UCSD-AML1 (cell line): ENCODE results near the gene EIF4E.
"Not testable (repeated sequence)": the region's sequence is repeated elsewhere in the genome, so short reads cannot be mapped to it uniquely, and the experiment has no call there.

Experiments used
- DNase-seq: peaks from one replicate; lab custom pipeline; 2025; ENCODE audit not compliant: unreplicated experiment; lab: John Stamatoyannopoulos, UW

The EIF4E gene

DNA sequence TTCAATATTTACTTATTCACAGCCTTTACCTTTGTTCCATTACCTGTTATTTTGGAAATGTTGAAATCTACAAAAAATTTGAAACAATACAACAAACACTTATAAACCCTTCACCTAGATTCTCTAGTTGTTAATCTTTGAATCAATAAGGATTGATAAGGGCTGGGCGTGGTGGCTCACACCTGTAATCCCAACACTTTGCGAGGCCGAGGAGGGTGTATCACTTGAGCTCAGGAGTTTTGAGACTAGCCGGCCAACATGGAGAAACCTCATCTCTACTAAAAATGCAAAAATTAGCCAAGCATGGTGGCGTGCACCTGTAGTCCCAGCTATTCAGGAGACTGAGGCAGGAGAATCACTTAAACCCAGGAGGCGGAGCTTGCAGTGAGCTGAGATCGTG lies 5.9 kb upstream of the EIF4E start:
- DNase-seq = not testable (repeated sequence)

DNA sequence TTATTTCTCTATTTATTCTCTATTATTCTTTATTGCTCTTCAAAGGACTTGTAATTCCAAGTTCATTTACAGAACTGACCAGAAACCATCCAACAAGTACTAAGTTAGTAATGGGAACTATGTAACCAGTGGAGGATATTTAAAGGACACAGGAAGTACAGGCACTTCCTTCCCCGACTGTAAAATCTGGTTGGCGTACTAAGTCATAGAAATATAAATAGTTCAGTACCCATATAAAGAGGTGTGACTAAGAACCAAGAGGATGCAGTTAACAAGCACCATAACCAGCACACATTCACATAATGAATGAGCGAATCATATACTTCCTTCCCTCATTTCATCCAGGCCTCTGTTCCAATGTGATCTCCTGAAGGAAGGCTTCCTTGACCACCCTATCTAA lies 3.6 kb upstream of the EIF4E start:
- no peak for DNase-seq

DNA sequence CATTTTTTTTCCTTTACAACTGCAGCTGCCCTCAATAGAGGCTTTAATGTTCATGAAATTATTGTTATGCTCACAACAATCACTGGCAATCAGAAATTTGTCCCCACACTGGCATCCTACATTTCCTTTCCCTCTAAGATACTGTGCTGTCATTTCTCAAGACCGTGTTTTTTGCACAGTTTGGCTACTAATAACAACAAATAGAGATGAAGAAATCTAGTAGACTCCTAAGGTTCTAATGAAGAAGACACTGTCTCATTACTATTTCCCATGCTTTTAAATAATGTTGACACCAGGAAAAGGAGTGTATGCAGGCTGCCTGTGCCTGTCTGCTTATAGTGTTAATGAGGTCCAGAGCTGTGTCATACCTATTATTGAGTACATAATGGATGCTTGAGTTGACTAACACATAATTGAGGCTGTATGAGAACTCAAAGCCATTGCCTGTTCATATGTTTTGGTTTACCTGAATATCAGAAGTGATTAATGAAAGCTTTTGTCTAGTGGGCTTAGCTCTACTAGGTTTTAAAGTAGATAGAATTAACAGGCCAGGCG lies 1.5 kb upstream of the EIF4E start:
- no peak for DNase-seq

DNA sequence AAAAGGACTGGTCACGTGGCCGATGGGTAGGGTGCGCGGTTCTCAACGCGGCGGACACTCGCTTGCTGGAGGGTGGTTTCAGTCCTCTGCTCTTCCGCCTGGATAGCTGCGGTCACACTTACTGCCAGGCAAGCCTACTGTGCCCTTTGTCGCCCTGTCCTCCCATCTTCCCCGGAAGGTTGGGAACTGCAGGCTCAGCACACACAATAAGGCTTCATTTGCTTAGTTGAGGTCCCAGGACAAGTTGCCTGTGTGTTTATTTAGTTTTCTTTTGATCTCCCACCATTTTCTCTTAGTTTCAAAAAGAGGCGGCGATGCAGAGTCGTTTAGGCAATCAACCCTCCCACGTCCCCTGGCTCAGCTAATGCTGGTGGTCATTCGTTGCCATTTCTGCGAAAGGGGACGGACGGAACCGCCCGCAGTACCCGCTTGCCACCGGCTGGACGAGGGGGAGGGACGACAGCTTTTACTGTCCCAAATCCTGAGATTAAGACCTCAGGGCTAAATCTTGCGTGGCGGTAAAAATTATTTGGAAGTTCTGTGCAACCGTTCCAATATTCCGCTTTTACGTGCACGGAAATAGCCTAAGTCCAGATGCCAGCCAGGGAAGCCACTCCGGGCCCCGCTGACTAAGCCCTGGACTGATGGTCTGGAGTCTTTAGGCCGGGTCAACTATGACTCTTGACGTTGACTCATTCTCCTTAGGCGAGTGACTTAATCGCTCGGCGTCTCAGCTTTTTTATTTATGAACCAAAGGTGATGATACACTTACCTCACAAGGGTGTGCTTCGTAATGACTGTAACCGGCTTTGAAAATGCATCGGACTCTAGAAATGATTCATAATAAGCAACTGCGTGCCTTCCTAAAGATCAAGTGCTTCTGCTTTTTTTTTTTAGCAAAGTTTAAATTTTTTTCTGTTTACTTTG lies 671 bp upstream of the EIF4E start:
- peak; percentile 78 for DNase-seq

DNA sequence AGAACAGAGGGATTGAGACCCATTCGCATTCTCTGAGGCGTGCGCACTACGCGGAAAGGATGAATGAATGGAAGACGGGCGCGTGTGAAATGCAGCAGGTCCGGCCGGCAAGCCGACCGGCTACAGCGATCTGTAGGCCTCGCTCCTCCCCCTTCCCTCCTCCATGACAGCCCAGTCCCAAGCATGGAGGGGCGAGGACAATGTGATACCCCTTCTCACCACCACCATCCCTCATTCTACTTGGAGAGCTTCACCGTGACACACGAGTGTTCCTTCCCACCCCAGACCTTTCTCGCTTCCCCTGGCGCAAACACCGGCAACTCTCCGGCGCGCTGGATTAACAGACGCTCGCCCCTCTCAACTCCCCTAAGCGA lies 815 bp downstream of the EIF4E start:
- peak; percentile 77 for DNase-seq

DNA sequence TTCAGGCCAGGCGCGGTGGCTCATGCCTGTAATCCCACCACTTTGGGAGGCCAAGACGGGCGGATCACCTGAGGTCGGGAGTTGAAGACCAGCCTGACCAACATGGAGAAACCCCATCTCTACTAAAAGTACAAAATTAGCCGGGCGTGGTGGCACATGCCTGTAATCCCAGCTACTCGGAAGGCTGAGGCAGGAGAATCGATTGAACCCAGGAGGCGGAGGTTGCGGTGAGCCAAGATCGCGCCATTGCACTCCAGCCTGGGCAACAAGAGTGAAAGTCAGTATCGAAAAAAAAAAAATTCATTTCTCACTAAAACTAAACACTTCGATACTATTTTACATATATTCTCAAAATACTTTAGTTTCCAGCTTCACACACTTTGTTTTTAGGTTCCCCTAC lies 2.7 kb downstream of the EIF4E start:
- DNase-seq = not testable (repeated sequence)

DNA sequence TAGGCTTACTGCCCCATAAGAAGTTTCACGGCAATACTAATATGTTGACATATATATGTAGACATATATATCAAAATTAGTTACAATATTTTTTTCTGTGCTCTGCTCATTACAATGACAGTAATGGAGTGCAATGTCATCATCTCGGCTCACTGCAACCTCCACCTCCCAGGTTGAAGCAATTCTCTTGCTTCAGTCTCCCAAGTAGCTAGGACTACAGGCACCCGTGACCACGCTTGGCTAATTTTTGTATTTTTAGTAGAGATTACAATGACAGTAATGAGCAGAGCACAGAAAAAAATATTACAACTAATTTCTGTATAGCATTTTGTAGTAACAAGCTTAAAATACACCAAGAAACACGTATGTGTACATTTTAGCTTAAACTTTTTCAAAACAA lies 7.6 kb downstream of the EIF4E start:
- DNase-seq = no peak

DNA sequence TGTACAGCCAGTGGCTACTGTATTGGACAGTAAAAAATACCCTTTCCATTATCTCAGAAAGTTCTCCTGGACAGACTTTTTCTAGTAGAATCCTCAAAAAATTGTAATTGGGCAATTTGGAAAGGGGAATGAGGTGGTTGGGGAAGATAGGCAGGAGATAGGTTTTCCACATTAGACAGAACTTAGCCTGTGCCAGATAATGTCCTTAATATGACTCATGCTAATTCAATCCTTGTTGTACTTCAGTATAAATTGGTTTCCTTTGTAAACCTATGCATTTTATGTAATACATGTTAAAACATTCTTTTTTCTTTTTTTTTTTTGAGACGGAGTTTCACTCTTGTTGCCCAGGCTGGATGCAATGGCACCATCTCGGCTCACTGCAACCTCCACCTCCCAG lies 8.9 kb downstream of the EIF4E start:
- no peak for DNase-seq

DNA sequence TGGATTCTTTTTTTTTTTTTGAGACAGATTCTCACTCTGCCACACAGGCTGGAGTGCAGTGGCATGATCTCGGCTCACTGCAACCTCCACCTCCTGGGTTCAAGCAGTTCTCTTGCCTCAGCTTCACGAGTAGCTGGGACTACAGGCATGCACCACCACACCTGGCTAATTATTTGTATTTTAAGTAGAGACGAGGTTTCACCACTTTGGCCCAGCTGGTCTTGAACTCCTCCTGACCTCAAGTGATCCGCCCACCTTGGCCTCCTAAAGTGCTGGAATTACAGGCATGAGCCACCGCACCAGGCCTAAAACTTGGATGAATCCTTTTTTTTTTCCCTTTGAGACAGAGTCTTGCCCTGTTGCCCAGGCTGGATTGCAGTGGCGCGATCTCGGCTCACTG lies 18.2 kb downstream of the EIF4E start:
- DNase-seq = not testable (repeated sequence)

DNA sequence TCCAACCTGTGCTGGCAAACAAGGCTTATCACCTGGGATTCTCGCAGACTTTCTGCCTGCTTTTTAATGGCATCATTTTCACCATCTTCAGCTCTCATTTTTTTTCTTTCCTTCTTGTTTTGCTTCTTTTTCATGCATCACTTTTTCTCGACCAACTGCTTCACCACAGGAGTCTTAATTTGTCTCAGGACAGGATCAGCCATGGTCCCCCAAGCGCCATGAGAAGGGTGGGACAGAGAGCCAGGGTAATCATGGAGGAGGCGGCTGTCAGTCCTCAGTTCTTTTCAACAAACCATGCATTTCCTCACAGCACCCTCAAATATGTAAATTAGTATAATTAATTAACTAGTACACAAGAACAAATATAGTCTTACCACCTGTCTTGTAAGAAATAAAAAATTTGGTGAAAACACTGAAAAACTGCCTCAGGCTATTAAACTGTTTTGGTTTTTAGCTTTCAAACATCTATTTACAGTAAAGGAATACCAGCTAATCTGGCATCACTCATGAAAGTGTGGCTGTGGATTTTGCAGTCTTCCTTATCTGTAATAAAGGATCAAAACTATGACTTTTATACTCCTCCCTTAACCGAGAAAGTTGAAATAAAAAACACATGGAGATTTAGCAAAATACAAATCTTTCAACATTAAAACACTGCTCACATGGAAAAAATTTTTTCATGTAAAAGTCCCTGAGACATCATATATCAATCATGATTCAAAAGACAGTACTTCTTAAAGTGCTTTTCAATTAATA lies 19.1 kb downstream of the EIF4E start:
- DNase-seq = no peak

DNA sequence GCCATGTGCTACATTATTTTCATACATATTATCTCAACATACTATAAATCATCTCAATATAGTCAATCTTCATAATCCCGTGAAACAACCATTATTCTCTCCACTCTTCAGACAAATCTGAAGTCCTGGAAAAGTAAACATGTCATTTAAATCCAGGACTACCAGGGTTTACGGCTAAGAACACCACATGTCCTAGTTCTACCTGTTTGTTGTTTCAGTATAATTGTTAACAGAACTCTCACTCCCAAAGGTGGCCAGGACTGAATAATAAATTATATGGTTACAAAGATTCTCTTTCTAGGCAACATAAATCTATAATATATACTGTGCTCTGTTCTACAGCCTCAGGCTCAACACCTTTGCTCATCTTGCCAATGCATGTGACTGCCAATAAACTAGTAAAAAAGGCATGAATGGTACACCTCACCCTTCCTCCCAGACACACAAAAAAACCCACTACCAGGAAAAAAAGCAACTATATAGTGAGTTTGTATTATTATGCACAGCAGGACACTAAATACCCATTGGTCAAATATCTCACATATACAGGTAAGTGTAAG lies 20.1 kb downstream of the EIF4E start:
- DNase-seq = no peak

DNA sequence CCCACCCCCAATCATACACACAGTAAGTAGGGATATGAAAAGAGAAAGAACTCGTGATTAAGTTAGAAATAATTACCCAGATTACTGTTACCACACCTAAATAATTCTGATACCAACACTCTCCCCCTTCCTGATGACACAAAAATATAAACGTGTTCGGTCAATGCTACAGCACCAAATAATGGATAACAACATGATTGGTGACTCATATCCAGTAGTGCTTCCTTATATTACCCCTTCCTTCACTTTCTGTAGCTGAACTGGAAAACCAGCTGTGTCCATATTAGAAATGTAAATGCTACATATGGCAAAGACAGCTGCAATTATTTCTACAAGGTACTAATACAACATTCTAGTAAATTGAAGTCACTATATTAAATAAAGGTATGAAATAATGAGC lies 20.8 kb downstream of the EIF4E start:
- DNase-seq = no peak

DNA sequence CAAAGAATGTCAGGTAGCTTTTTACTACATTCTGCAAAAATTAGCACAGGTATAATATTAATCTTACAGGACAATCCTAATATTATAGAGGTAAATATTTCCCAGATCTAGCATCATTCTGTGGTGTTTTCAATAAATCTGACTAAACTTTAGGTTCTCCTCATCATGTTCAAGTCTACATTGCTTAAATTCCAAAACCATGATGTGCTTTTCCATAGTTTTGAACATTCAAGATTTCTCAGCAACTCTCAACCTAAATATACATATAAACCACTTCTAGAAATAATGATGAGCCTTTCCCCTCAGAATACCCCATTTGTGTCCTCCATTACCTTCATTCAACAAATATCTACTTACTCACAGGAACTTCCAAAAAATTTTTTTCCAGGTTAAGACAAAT lies 23.1 kb downstream of the EIF4E start:
- no peak for DNase-seq

DNA sequence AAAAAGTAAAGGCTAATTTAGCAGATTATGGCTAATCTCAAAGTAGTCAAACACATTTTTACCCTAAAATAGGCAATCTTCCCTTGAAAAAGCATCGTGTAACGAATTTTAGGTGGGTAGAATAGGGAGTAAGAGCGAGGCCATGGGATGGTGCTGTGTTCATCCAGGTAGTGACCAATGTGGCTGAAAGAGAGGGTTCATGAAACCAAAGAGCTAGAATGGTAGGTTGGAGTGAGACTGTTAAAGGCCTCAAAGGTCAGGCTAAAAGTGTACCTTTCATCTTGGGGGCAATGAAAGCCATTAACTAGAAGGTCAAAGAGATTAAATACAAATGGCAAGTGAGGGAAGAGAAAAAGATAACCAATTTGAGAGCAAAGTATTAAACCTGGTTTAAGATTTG lies 23.6 kb downstream of the EIF4E start:
- DNase-seq = no peak

DNA sequence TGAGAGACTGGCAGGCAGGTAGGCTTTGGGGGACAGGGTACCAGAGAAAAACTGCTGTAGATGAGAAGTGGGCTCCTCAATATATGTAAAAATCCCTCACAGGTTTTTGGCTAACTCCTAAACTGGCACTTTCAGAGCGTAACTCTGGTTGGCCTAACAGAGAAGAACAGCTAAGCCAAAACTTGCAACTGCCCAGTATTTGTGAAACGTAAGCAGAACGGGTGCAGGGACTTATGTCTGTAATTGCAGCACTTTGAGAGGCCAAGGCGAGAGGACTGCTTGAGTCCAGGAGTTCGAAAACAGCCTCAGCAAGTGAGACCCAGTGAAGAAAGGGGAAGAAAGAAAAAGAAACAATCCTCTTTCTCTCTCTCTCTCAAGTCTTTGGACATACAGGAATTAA lies 25.0 kb downstream of the EIF4E start:
- no peak for DNase-seq

DNA sequence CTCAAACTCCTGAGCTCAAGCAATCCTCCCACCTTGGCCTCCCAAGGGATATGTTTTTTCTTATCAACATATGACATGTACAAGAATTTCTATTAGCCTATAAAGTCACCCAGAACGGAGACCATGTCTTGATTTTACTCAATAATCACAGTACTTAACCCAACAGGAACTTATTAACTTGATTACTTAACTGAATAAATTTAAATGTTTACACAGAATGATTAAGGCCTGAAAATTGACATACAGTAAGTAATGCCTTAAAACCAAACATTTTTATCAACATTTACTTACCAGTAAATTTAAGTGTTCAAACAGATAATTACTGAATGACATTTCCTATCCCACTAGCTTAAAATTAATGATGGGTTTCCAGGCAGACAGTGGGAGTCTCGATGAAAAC lies 25.4 kb downstream of the EIF4E start:
- no peak for DNase-seq

DNA sequence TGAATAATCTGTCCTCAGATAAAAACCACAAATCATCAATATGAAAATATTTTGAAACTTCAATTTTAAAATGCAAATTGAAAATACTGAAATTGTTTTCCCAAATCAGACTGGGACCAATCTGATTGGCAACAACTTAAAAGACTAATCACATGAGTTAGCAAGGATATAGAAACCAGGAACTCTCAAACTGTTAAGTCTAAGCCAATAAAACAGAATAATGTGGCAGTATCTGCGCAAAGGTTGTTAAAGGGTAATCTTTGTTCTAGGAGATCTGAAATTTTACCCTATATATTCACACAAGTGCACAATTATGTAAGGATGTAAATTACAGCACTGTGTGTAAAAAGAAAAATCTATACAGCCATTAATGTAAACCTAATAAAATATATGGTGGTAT lies 29.7 kb downstream of the EIF4E start:
- no peak for DNase-seq

DNA sequence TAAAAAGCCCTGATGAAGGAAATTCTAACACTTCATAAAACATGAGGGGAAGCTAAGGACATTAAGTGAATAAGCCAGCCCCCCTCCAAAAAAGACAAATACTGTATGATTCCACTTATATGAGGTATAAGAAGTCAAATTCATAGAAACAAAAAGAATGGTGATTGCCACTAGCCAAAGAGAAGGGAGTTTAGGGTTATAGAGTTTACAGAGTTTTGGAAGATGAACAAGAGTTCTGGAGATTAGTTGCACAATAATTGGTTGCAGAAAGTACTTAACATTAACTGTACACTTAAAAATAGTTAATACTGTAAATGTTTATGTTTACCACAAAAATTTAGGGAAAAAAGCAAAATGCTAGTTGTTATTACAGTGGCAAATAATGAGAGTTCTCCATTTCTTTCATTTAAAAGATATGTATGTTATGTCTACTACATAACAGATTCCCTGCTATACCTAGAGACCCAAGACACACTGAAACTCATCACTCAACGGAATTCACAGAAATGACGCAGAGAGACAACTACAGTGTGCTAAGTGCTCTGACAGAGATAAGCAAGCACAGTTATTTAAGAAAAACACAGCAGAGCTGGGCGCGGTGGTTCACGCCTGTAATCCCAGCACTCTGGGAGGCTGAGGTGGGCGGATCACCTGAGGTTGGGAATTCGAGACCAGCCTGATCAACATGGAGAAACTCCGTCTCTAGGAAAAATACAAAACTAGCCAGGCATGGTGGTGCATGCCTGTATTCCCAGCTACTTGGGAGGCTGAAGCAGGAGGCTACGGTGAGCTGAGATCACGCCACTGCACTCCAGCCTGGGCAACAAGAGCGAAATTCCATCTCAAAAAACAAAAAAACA lies 37.2 kb downstream of the EIF4E start:
- DNase-seq = no peak

DNA sequence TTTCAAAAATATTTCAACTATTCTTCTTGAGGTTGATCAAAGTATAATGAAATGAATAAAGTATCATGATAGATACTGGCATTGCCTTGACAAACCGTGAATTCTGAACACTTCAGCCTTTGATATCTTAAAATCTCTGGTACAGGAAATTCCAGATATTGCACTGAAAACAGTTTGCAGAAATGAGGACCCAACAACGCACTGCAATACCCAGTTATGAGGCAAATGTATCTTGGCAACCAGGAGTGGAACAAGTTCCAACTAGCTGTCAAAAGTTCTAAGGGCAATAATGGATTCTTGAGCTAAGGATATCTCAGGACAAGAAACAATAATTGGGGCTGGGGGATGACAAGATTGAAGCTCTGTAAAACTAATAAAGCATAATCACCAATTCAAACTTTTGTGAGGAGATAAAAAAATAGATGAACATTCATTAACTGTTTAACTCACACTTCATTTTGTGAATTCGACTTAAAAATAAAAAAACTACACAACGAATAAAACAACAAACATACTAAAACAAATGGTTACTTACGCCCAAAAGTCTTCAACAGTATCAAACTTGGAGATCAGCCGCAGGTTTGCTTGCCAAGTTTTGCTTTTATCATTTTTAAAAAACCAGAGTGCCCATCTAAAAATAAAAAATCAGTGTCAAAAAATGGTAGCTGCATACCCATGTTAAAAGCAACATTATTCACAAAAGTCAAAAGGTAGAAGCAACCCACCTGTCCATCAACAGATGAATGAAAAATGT lies 38.1 kb downstream of the EIF4E start:
- DNase-seq = no peak

DNA sequence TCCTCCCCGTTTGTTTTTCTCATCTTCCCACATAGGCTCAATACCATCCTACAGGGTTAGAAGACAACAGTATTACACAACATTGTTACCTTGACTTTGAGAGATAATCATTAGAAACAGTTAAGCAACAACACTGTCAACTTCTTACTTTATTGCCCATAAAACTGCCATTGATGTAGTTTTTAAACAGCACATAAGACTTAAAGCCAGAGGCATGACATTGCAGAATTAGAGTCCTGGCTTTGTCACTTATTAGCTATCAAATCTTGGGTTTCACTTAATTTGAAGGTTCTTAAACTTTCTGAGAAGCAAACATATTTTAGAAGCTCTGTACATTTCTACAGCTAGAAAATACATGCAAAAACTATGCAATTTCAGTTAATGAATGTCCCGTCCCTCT lies 41.8 kb downstream of the EIF4E start:
- DNase-seq = no peak
